HG03025 (cell line): ENCODE data around the gene IL1A.
"Not testable (repeated sequence)": the region's sequence is repeated elsewhere in the genome, so short reads cannot be mapped to it uniquely, and the experiment has no call there.

ENCODE experiments used
- ATAC-seq: cut with Tn5 transposase; IDR thresholded peaks from one replicate; pipeline ENCODE4 v1.9.1; 2021; ENCODE audit warnings: mild to moderate bottlenecking, moderate library complexity; ENCODE audit not compliant: unreplicated experiment, low FRiP score

The IL1A gene

GRCh38 chr2:112784199-112785189 is at the start of gene IL1A:
Gene IL1A (minus strand): TSS chr2:112784493. CDS start chr2:112783770, 723 bp downstream.
- no peak for ATAC-seq

- ATAC-seq, result no peak
Measured at GRCh38 chr2:112833976-112834375, 49.7 kb upstream of the IL1A start.

- ATAC-seq, result not testable (repeated sequence)
Measured at GRCh38 chr2:112833639-112833931, 49.3 kb upstream of the IL1A start.

GRCh38 chr2:112832841-112833638 is 48.7 kb upstream of the IL1A start:
- no peak for ATAC-seq

- no peak for ATAC-seq
Measured at GRCh38 chr2:112831946-112832840, 47.9 kb upstream of the IL1A start.

GRCh38 chr2:112831513-112831845 is 47.2 kb upstream of the IL1A start:
- ATAC-seq, result no peak

- no peak for ATAC-seq
Measured at GRCh38 chr2:112830682-112831512, 46.6 kb upstream of the IL1A start.

- ATAC-seq, result no peak
Measured at GRCh38 chr2:112829961-112830681, 45.8 kb upstream of the IL1A start.

- no peak for ATAC-seq
Measured at GRCh38 chr2:112829101-112829960, 45.0 kb upstream of the IL1A start.

GRCh38 chr2:112828251-112828691 is 44.0 kb upstream of the IL1A start:
- ATAC-seq, result no peak

- ATAC-seq, result no peak
Measured at GRCh38 chr2:112827604-112828185, 43.4 kb upstream of the IL1A start.

GRCh38 chr2:112827009-112827408 is 42.7 kb upstream of the IL1A start:
- no peak for ATAC-seq

- ATAC-seq, result no peak
Measured at GRCh38 chr2:112825706-112826105, 41.4 kb upstream of the IL1A start.

GRCh38 chr2:112824694-112825085 is 40.4 kb upstream of the IL1A start:
- ATAC-seq, result no peak

GRCh38 chr2:112821682-112822081 is 37.4 kb upstream of the IL1A start:
- ATAC-seq, result no peak

GRCh38 chr2:112821142-112821541 is 36.8 kb upstream of the IL1A start:
- no peak for ATAC-seq

GRCh38 chr2:112820343-112820742 is 36.0 kb upstream of the IL1A start:
- ATAC-seq, result no peak

- no peak for ATAC-seq
Measured at GRCh38 chr2:112819081-112819480, 34.8 kb upstream of the IL1A start.
